ENCODE results near the gene PLA2G6.

PLA2G6 gene

GRCh38 chr22:38208551-38208968, 26.9 kb upstream of the PLA2G6 start:
- Histone ChIP-seq H3K4me1 (ENCODE audit: control insufficient read depth, low read depth, low read length) (peaks cover 4% of the 10 kb centered on the region), H3K27ac (ENCODE audit: low read length) (no peak overlapping the region), H3K27me3 (ENCODE audit: control insufficient read depth, insufficient read depth, low read length) (peaks cover 22% of the 10 kb centered on the region), H3K9ac (ENCODE audit: low read length) (no peak overlapping the region), H3K36me3 (ENCODE audit: control insufficient read depth, low read depth, low read length) (no peaks in the 10 kb centered on the region), H3K4me3 (ENCODE audit: low read length) (no peak overlapping the region), H3K9me3 (ENCODE audit: control insufficient read depth, low read depth, low read length) (no peaks in the 10 kb centered on the region)

- H3K4me1 ChIP-seq (ENCODE audit: control insufficient read depth, low read depth, low read length), result peaks cover 8% of the 10 kb centered on the region
- H3K9ac ChIP-seq (ENCODE audit: low read length), result no peak overlapping the region
- no peaks in the 10 kb centered on the region for H3K9me3 ChIP-seq (ENCODE audit: control insufficient read depth, low read depth, low read length)
- H3K27me3 ChIP-seq (ENCODE audit: control insufficient read depth, insufficient read depth, low read length), result peaks cover 22% of the 10 kb centered on the region
- H3K4me3 ChIP-seq (ENCODE audit: low read length), result no peak overlapping the region
- no peaks in the 10 kb centered on the region for H3K36me3 ChIP-seq (ENCODE audit: control insufficient read depth, low read depth, low read length)
- no peak overlapping the region for H3K27ac ChIP-seq (ENCODE audit: low read length)
These were observed 26.3 kb upstream of the PLA2G6 start for GRCh38 chr22:38207898-38208432.

- H3K27me3 ChIP-seq (ENCODE audit: control insufficient read depth, insufficient read depth, low read length), result peaks cover 29% of the 10 kb centered on the region
- H3K4me3 ChIP-seq (ENCODE audit: low read length), result no peak overlapping the region
- H3K9ac ChIP-seq (ENCODE audit: low read length), result no peak overlapping the region
- no peaks in the 10 kb centered on the region for H3K36me3 ChIP-seq (ENCODE audit: control insufficient read depth, low read depth, low read length)
- H3K9me3 ChIP-seq (ENCODE audit: control insufficient read depth, low read depth, low read length), result no peaks in the 10 kb centered on the region
- H3K4me1 ChIP-seq (ENCODE audit: control insufficient read depth, low read depth, low read length), result peaks cover 16% of the 10 kb centered on the region
- no peak overlapping the region for H3K27ac ChIP-seq (ENCODE audit: low read length)
These were observed 23.9 kb upstream of the PLA2G6 start for GRCh38 chr22:38205261-38206128.

- H3K36me3 ChIP-seq (ENCODE audit: control insufficient read depth, low read depth, low read length), result no peaks in the 10 kb centered on the region
- no peak overlapping the region for H3K9ac ChIP-seq (ENCODE audit: low read length)
- peaks cover 29% of the 10 kb centered on the region for H3K27me3 ChIP-seq (ENCODE audit: control insufficient read depth, insufficient read depth, low read length)
- no peak overlapping the region for H3K27ac ChIP-seq (ENCODE audit: low read length)
- no peaks in the 10 kb centered on the region for H3K9me3 ChIP-seq (ENCODE audit: control insufficient read depth, low read depth, low read length)
- peaks cover 16% of the 10 kb centered on the region for H3K4me1 ChIP-seq (ENCODE audit: control insufficient read depth, low read depth, low read length)
- no peak overlapping the region for H3K4me3 ChIP-seq (ENCODE audit: low read length)
These were observed 23.2 kb upstream of the PLA2G6 start for GRCh38 chr22:38204784-38205183.

GRCh38 chr22:38203855-38204514, 22.4 kb upstream of the PLA2G6 start:
- peaks cover 16% of the 10 kb centered on the region for H3K4me1 ChIP-seq (ENCODE audit: control insufficient read depth, low read depth, low read length)
- H3K27me3 ChIP-seq (ENCODE audit: control insufficient read depth, insufficient read depth, low read length), result peaks cover 29% of the 10 kb centered on the region
- H3K27ac ChIP-seq (ENCODE audit: low read length), result no peak overlapping the region
- no peaks in the 10 kb centered on the region for H3K9me3 ChIP-seq (ENCODE audit: control insufficient read depth, low read depth, low read length)
- H3K36me3 ChIP-seq (ENCODE audit: control insufficient read depth, low read depth, low read length), result no peaks in the 10 kb centered on the region
- H3K4me3 ChIP-seq (ENCODE audit: low read length), result peak overlapping the region; percentile 82
- no peak overlapping the region for H3K9ac ChIP-seq (ENCODE audit: low read length)

- peak overlapping the region; percentile 82 for H3K4me3 ChIP-seq (ENCODE audit: low read length)
- H3K9me3 ChIP-seq (ENCODE audit: control insufficient read depth, low read depth, low read length), result no peaks in the 10 kb centered on the region
- H3K9ac ChIP-seq (ENCODE audit: low read length), result peak overlapping the region; percentile 71
- no peak overlapping the region for H3K27ac ChIP-seq (ENCODE audit: low read length)
- H3K4me1 ChIP-seq (ENCODE audit: control insufficient read depth, low read depth, low read length), result peaks cover 16% of the 10 kb centered on the region
- peaks cover 29% of the 10 kb centered on the region for H3K27me3 ChIP-seq (ENCODE audit: control insufficient read depth, insufficient read depth, low read length)
- no peaks in the 10 kb centered on the region for H3K36me3 ChIP-seq (ENCODE audit: control insufficient read depth, low read depth, low read length)
These were observed 21.6 kb upstream of the PLA2G6 start for GRCh38 chr22:38203090-38203810.

- Histone ChIP-seq H3K9me3 (ENCODE audit: control insufficient read depth, low read depth, low read length) (no peaks in the 10 kb centered on the region), H3K4me1 (ENCODE audit: control insufficient read depth, low read depth, low read length) (peaks cover 16% of the 10 kb centered on the region), H3K4me3 (ENCODE audit: low read length) (peak overlapping the region; percentile 82), H3K36me3 (ENCODE audit: control insufficient read depth, low read depth, low read length) (no peaks in the 10 kb centered on the region), H3K27ac (ENCODE audit: low read length) (no peak overlapping the region), H3K9ac (ENCODE audit: low read length) (peak overlapping the region; percentile 71), H3K27me3 (ENCODE audit: control insufficient read depth, insufficient read depth, low read length) (peaks cover 29% of the 10 kb centered on the region)
These were observed 20.9 kb upstream of the PLA2G6 start for GRCh38 chr22:38202437-38203089.

GRCh38 chr22:38201711-38202436, 20.2 kb upstream of the PLA2G6 start, which contains the start of gene MAFF:
Gene MAFF, plus strand, starts transcription at chr22:38201994. Its CDS starts 11,860 bp downstream, at chr22:38213854.
- Histone ChIP-seq H3K36me3 (ENCODE audit: control insufficient read depth, low read depth, low read length) (no peaks in the 10 kb centered on the region), H3K27me3 (ENCODE audit: control insufficient read depth, insufficient read depth, low read length) (peaks cover 29% of the 10 kb centered on the region), H3K9me3 (ENCODE audit: control insufficient read depth, low read depth, low read length) (no peaks in the 10 kb centered on the region), H3K4me3 (ENCODE audit: low read length) (peak within 1 kb of the TSS; percentile 82), H3K9ac (ENCODE audit: low read length) (peak within 1 kb of the TSS; percentile 71), H3K4me1 (ENCODE audit: control insufficient read depth, low read depth, low read length) (peaks cover 16% of the 10 kb centered on the region), H3K27ac (ENCODE audit: low read length) (no peak within 1 kb of the TSS)

- H3K36me3 ChIP-seq (ENCODE audit: control insufficient read depth, low read depth, low read length), result no peaks in the 10 kb centered on the region
- H3K27me3 ChIP-seq (ENCODE audit: control insufficient read depth, insufficient read depth, low read length), result peaks cover 29% of the 10 kb centered on the region
- H3K9me3 ChIP-seq (ENCODE audit: control insufficient read depth, low read depth, low read length), result no peaks in the 10 kb centered on the region
- H3K9ac ChIP-seq (ENCODE audit: low read length), result peak overlapping the region; percentile 25
- H3K27ac ChIP-seq (ENCODE audit: low read length), result no peak overlapping the region
- peaks cover 16% of the 10 kb centered on the region for H3K4me1 ChIP-seq (ENCODE audit: control insufficient read depth, low read depth, low read length)
- H3K4me3 ChIP-seq (ENCODE audit: low read length), result peak overlapping the region; percentile 82
These were observed 19.7 kb upstream of the PLA2G6 start for GRCh38 chr22:38201371-38201710.

- no peak overlapping the region for H3K4me3 ChIP-seq (ENCODE audit: low read length)
- H3K27ac ChIP-seq (ENCODE audit: low read length), result no peak overlapping the region
- H3K9ac ChIP-seq (ENCODE audit: low read length), result no peak overlapping the region
- H3K36me3 ChIP-seq (ENCODE audit: control insufficient read depth, low read depth, low read length), result no peaks in the 10 kb centered on the region
- H3K9me3 ChIP-seq (ENCODE audit: control insufficient read depth, low read depth, low read length), result no peaks in the 10 kb centered on the region
- H3K4me1 ChIP-seq (ENCODE audit: control insufficient read depth, low read depth, low read length), result peaks cover 16% of the 10 kb centered on the region
- peaks cover 29% of the 10 kb centered on the region for H3K27me3 ChIP-seq (ENCODE audit: control insufficient read depth, insufficient read depth, low read length)
These were observed 18.4 kb upstream of the PLA2G6 start for GRCh38 chr22:38199826-38200559.
